ENCODE results near the gene TRIO. TPM values are rescaled to one million over a fixed set of nuclear protein-coding genes. Genes with fewer than 3 reads are reported as not detected.

The TRIO gene
- total and polyA plus RNA-seq, 12 donors = 26.2 to 85.2 (median 61.9) TPM

- intact Hi-C loops (cut with DNase I) = no loop called here
- no peaks in the 10 kb centered on the region for H3K27me3 ChIP-seq
- H3K36me3 ChIP-seq = peaks cover 0 to 68% (median 9%) of the 10 kb centered on the region in 9 donors
- no peak for ATAC-seq
- TF ChIP-seq CTCF (IDR thresholded peaks at IDR 0.05) = no peak
- peaks cover 0 to 20% (median 10%) of the 10 kb centered on the region in 9 donors for H3K4me1 ChIP-seq
- DNase-seq = no peak
- no peaks in the 10 kb centered on the region for H3K9me3 ChIP-seq
- no peak overlapping the region for H3K4me3 ChIP-seq
- H3K27ac ChIP-seq = no peak overlapping the region
- 82 to 83% methylated on average over 4 of the region's 4 CpGs for WGBS, 2 donors
Measured at GRCh38 chr5:14322437-14323187, 179.5 kb downstream of the TRIO start.

GRCh38 chr5:14323466-14323865 is 180.3 kb downstream of the TRIO start:
- Histone ChIP-seq H3K4me1 (peaks cover 0 to 20% (median 10%) of the 10 kb centered on the region in 9 donors), H3K9me3 (no peaks in the 10 kb centered on the region), H3K27ac (no peak overlapping the region), H3K27me3 (no peaks in the 10 kb centered on the region), H3K36me3 (peaks cover 0 to 68% (median 9%) of the 10 kb centered on the region in 9 donors), H3K4me3 (no peak overlapping the region)
- DNase-seq (no peak), ATAC-seq (no peak)
- no peak for TF ChIP-seq CTCF (IDR thresholded peaks at IDR 0.05)
- WGBS, 2 donors = 92 to 94% methylated on average over 7 of the region's 7 CpGs
- intact Hi-C loops (cut with DNase I) = no loop called here

- intact Hi-C loops (cut with DNase I) = no loop called here
- peak in 5 of 8 donors; percentile 35 to 66 (median 63) for ATAC-seq
Measured at GRCh38 chr5:14325369-14325768, 182.2 kb downstream of the TRIO start.

More at GRCh38 chr5:14325369-14325768, 182.2 kb downstream of the TRIO start:
- Histone ChIP-seq H3K27me3 (no peaks in the 10 kb centered on the region), H3K27ac (no peak overlapping the region), H3K4me3 (no peak overlapping the region), H3K4me1 (peaks cover 0 to 20% (median 10%) of the 10 kb centered on the region in 9 donors), H3K36me3 (peaks cover 0 to 70% (median 9%) of the 10 kb centered on the region in 9 donors), H3K9me3 (no peaks in the 10 kb centered on the region)
- 84 to 87% methylated on average over 7 of the region's 7 CpGs for WGBS, 2 donors
- no peak for DNase-seq
- TF ChIP-seq CTCF (IDR thresholded peaks at IDR 0.05) = no peak

Data from heart right ventricle (tissue), 16 donors.